H1 (cell line): ENCODE data around the gene PIP5K1B. TPM values are rescaled to one million over a fixed set of nuclear protein-coding genes. Genes with fewer than 3 reads are reported as not detected.

Source experiments
- HDAC6 ChIP-seq: IDR thresholded peaks from one replicate; pipeline ENCODE4 v1.7.1; 2012; ENCODE audit warnings: low read depth, mild to moderate bottlenecking, inconsistent platforms, low read length, moderate library complexity
- KDM1A ChIP-seq: fragments of 200-600, 300-600 bp; sonication (generic); IDR thresholded peaks from 2 replicates; pipeline ENCODE4 v1.7.1; 2016; ENCODE audit warnings: mild to moderate bottlenecking, low read length, borderline replicate concordance
- RAD21 ChIP-seq, 2 experiments: IDR thresholded peaks in 1 of 2; conservative IDR thresholded peaks in 1 of 2; 2 replicates each; pipeline ENCODE4 v1.6.1; 2011; ENCODE audit warnings: low read depth in 2 of 2, low read length in 2 of 2, improper control_type of control experiment in 1 of 2, inconsistent platforms in 1 of 2, mild to moderate bottlenecking in 1 of 2, moderate library complexity in 1 of 2
- SIN3A ChIP-seq, 2 experiments: IDR thresholded peaks in 1 of 2; conservative IDR thresholded peaks in 1 of 2; 2 replicates each; pipeline ENCODE4 v1.6.1; 2011 to 2012; ENCODE audit warnings: low read length in 2 of 2, improper control_type of control experiment in 1 of 2, low read depth in 1 of 2, mild to moderate bottlenecking in 1 of 2
- TAF7 ChIP-seq: optimal IDR thresholded peaks from 2 replicates; pipeline ENCODE3; 2011; ENCODE audit warnings: low read depth, mild to moderate bottlenecking, inconsistent platforms, low read length, moderate library complexity, borderline replicate concordance
- polyA plus RNA-seq, 7 experiments: library from polyadenylated mRNA; depleted of rRNA in 3 of 7; stranded (reverse) in 5 of 7; unstranded in 2 of 7; fragments of >200 nt in 5 of 7; fragments of 200-250 nt in 2 of 7; gene quantifications; 1 replicate in 5 of 7; 2 replicates in 1 of 7; 4 replicates in 1 of 7; pipeline versions ENCODE4 v1.2.1 to v1.2.3, GENCODE V29; 2011 to 2013; ENCODE audit warnings: missing spikeins in 2 of 7, mixed read lengths in 2 of 7
- total RNA-seq: library from RNA; stranded (reverse); fragmentation: NEBNext Ultra II Directional; extraction: Animal tissue kit (Norgen Biotek cat#: 25700); gene quantifications from 2 replicates; pipeline ENCODE4 v1.2.1, GENCODE V29; 2021

The PIP5K1B gene
- total and polyA plus RNA-seq, 2 of the 8 experiments (the other 6 are each of a cell fraction or from before 2014, with no cell fraction given), result 4.7 to 7.7 TPM

DNA sequence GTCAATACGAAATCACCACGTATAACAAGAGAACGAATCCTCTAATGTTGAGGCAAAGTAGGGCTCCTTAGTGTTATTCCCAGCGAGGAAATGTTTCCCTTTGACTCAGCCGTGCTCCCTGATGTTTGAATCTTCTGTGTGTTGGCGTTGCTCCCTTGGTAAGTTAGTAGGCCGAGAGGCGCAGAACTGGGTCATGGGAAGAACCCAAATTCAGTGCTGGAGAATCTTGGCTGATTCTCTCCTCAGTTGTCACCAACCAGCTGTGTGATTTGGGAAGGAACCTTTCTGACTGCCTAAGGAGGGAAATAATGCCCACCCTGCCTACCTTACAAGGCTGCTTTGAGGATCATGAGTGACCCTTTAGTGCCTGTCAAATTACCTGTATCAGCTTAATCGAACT, 286.4 kb downstream of the PIP5K1B start (continued):
- TF ChIP-seq SIN3A (conservative IDR thresholded peaks at IDR 0.05 in 1 of 2, IDR thresholded peaks at IDR 0.05 in 1 of 2; ENCODE audit: low read depth in 1 of 2, low read length in 2 of 2) (no peak), TAF7 (no peak), KDM1A (no peak), RAD21 (IDR thresholded peaks at IDR 0.05 in 1 of 2, conservative IDR thresholded peaks at IDR 0.05 in 1 of 2; ENCODE audit: low read depth in 2 of 2, low read length in 2 of 2) (no peak), HDAC6 (no peak)
